UCSD-AML1 (cell line): ENCODE results near the gene CENPE.

Experiments
- DNase-seq: peaks from one replicate; lab custom pipeline; 2025; ENCODE audit not compliant: unreplicated experiment; lab: John Stamatoyannopoulos, UW

Gene CENPE

DNA sequence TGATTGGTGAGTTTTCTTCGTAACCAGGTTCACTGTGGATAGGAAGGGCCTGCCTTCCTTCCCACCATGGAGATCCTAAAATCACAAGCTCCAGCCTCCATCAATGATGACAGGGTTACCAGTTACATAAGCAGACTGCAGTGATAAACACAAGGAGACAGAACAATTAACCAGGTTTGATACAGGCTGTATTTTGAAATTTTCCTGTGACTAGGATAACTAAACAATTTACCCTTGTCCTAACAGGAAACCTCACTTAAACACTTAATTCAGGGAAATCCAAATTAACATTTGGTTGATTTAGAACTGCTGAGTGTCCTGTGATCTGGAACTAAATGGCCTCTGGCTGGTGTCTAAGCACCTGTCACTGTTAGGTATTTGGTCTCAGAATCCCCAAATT lies 118.5 kb downstream of the CENPE start:
- DNase-seq, result no peak

DNA sequence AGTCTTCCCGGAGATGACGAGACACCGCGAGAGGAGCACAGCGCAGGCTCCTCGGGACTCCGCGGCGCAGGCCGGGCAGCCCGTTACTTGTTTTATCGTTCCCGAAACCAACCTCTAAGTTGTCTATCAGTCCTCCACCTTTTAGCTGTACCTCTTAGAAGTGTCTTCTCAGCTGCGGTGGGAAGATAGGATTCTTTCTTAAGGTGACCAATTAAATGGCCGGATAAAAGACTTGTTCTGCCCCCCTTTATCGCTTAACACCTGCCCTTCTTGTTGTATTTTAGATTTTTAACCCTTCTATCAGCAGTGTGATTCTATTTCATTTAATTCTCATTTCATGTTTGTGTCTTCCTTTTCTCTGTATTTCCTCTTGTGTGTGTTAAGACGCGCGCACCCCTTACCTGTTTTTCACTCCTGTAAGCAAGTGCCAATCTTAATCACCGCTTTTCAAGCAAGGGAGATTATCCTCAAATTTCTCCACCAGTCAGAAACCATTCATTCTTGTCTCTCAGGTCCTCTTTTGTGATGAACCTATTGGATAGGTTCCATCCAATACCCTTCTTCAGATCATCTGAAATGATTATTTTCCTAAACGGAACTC lies 121.3 kb downstream of the CENPE start, which contains the start of gene SLC9B2:
TSS of gene SLC9B2 (minus strand) at position 15 of the 601 bp plus-strand sequence. CDS start 9,211 bp downstream, outside the sequence.
- DNase-seq, result no peak

DNA sequence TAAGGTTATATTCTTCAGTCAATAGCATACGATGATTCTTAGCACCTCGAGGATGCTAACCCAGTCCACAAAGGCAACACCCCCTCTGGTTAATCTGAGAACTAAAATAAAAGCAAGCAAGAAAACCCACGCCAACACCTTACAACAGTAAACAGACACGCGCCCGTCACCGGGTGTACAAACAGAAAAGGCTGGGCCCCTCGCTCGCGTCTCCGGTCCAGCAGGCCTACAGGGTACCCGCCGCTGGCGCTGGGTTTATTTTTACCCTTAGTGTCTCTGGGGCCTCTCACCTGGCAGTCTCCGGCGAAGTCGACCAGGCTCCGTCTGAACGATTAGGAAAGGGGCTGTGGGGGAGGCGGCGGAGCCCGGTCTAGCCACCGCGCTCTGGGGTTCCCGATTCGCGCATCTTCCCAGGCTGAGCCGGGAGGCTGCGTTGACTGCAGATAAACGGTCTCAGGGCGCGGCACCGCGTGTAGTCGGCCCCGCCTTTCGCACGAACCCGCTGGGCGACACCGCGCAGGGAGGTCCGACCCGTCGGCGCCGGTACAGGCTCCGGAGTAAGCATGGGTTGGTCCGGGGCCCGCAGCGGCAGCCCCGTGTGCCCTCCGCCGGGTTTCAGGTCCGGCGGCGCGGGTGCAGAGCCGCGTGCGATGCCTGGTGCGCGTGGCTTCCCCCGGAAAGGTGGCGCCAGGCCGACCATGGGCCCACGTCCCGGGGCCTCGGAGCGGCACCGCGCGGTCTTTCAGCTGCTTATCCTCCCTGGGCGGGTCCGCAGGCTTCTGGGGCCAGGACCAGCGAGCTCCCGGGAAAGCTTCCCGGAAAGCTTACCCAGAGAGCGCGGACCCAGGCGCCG lies 122.0 kb downstream of the CENPE start:
- DNase-seq, result peak; percentile 74

DNA sequence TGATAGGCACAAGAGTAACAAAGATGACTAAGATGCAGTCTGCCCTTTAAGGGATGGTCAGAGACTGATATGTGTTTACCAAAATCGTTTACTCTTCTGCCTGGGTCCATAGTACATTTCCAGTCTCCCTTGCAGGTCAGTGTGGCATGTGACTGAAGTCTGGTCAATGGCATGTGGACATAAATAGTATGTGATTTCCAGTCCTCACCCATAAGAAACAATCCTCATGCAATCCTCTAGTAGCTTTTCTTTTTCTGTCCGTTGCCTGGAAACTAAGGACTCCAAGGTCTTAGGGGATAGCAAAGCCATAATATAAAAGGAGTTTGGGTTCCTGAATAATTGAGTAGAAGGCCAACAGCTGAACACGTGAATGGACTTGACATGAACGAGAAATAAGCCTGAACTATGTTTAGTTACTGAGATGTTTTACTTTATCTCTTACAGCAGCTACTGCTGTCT lies 122.7 kb downstream of the CENPE start:
- DNase-seq, result no peak

DNA sequence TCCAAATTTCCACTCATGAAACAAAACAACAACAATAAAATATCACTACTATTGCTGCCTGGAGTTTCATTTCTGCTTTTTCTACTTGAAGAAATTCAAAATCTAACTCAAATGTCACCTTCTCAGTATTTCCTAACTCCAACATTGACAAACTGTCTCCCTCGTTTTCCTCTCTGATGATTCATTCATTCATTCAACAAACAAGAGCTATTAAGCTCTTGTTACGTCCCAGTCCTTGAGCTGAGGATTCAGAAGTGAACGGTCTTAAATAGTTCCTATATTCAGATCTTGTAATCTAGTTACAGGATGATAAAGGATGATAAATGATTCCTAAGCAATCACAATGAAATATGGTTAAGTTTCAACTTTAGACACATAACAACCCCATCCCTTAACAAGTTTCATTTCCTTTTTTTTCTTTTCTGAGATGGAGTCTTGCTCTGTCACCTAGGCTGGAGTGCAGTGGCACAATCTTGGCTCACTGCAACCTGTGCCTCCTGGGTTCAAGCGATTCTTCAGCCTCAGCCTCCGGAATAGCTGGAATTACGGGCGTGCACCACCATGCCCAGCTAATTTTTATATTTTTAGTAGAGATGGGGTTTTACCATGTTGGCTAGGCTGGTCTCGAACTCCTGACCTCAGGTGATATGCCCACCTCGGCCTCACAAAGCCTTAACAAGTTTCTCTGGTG lies 123.3 kb downstream of the CENPE start:
- DNase-seq, result no peak

DNA sequence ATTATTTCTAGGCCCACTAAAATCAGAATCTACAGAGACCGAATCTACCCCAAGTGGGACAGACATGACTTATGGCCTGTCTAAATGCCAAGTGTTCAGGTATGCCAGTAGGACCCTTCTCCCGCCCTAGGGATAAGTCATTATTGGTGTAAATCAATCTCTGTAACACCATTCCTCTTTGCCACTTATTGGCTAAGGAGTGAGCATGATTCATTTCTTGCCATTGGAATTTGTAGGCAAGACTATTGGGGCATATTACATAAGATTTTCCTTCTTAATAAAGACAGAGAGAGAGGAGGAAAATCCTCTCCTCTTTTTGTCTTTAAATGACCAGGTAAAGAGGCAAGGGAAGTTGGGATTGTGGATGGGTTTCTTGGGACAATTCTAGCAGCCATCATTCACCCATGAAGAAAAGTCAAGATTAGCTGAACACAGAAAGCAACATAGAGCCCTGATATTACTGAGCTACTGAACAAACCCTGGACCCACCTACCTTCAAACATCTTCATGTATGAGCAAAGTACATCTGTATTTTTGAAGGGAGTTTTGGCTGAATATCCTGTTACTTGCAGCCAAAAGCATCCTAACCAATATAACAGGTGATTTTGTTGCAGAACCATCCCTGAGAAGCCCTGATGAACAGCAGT lies 124.2 kb downstream of the CENPE start:
- no peak for DNase-seq

DNA sequence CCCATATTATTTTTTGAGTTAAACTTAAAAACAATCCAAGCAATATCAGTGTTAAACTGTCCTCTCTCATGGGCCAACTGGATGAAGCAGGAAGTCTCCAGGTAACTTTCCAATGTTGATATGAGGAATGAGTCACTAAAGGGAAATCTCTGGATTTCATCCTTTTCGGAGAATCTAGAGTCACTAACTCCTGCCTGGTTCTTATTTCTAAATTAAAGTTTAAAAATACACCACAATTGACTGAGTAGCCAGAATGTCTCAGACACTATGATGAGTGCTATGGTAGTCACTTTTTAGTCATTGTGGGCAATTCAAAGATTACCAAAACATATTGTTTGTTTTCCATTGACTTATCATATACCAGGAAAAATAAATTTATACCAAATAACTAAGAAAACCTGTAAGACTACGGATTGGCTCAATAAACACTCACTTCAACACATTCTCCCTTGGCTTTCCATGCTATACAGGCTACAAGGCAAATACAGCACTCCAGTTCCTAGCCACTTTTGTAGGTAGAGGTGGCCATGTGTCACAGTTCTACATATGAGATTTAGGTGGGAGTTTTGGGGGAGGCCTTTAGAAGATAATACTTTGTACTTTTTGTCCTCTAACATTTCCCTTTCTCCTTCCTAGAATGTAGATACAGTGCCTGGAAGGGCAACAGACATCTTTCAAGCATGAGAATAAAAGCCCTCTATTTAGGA lies 130.1 kb downstream of the CENPE start:
- no peak for DNase-seq

DNA sequence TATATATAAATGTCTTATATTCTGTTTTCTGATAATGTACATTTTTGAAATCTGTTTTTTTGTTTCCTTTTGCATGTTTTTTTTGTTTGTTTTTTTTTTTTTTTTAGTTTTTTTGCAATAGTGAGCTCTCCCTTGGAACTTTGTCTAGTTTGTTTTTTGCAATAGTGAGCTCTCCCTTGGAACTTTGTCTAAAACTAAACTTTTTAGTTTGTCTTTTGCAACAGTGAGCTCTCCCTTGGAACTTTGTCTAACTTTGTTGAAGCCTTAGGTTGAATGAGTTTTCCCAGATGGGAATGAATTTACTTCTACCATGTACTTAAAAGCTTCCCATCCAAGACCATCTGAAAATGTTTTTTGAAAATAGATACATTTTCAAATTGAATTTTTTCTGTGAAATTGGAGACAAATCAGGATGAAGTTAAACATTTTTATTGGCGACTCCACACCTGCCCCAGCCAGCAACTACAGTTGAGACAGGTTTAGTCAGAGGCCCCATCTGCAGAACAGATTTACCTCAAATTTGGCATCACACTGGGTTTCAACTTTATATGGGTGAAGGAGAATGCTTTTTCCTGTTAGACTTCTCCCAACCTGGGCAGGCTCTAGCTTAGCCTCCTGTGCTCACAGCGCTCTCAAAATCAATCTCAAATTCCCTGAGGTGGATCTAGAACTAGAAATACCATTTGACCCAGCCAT lies 137.5 kb downstream of the CENPE start:
- no peak for DNase-seq
